Activated CD4-positive, alpha-beta T cell treated with anti-CD3 and anti-CD28 coated beads for 1 hour (primary cell): Measurements from ENCODE around the gene TPD52L3.

Experiments used
- DNase-seq: peaks from one replicate; pipeline ENCODE4 v3.0.0-alpha.2; 2020

TPD52L3 gene

DNA sequence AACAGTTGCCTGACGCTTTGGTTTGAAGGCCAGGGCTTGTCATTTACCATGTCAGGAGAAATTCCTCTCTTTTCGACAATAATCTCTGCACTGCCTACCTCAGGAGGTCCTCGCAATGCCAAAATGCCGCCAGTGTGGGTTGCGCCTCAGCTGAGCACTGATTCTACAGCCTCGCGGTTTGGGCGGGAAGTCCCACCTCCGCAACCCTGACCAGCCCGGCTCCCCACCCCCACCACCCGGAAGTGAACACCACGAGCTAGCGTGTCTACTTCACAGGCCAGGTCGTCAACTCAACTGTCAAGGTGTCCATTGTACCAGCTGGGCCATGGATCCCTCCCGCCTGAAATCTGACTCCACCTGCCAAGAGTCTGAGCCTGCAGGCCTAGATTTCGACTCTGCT is at the start of gene TPD52L3:
TPD52L3 (plus strand) TSS at position 273 of the 400 bp plus-strand sequence. CDS start 221 bp downstream, outside the sequence.
- DNase-seq, result no peak

DNA sequence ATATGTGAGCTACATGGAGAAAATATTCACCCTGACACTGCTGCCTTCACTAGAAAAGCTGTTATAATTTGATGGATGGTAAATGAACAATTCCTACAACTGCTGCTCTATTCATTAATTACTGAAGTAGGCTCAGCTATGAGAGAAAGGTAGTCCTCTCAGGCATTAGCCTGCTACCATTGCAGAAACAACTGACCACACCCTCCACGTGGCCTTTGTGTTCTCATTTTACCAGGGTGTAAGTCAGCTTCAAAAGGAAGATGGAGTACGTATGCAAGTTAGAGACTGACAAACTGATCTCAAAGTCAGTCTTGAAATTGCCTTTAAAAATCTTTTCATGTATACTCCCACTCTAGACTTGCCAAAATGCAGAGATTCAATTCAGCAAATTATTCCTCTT is 26.3 kb upstream of the TPD52L3 start:
- no peak for DNase-seq

DNA sequence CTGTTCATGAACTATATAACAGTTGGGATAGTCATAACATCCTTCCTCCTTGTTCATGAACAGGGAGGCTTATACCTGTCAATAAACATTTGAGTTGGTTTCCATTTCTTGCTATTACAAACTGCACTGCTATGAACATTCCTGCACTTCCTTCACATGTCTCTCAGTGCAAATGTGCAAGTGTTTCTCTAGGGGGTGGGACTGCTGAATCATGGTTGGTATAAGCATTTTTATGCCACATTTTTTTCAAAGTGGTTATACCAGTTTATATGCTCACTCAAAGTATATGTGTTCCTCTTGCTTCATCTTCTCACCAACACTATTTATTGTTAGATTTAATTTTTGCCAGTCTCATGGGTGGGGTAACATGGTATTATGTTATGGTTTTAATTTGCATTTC is 25.8 kb upstream of the TPD52L3 start:
- no peak for DNase-seq

DNA sequence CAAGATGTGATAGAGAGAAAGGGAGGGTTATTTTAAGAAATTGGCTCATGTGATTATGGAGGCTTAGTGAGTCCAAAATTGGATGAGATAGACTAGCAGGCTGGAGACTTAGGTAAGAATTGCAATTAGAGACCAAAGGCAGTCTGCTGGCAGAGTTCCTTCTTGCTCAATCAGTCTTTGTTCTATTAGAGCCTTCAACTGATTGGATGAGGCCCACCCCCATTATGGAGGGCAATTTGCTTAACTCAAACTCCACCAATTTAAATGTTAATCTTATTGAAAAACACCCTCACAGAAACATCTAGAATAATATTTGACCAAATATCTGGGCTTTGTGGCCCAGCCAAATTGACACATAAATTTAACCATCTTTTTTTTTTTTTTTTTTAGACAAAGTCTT is 23.9 kb upstream of the TPD52L3 start:
- DNase-seq, result no peak

DNA sequence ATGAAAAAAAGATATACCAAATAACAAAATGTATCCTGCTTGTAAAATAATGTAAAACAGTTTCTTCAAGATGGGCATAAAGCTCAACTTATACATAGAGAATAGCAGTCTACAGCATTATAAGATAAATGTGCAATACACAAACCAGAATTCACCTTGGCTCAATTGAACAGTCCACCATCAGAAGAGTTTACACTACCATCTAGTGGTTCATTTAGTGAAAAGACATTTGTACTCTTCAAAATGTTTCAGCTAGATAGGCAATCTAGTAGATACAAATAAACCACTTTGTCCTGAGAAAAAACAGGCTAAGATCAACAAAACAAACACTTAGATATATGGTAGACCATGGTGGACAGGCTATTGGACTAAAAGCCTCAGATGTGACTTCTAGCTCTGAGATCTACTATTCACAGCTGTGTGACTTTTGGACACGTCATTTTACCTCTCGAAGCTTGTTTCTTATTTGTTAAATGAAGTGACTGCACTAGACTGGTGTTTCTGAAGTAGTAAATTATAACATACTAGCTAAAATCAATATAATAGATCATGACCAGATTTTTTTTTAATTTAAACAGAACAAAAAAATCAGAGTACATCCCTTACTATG is 22.1 kb upstream of the TPD52L3 start:
- DNase-seq, result no peak

DNA sequence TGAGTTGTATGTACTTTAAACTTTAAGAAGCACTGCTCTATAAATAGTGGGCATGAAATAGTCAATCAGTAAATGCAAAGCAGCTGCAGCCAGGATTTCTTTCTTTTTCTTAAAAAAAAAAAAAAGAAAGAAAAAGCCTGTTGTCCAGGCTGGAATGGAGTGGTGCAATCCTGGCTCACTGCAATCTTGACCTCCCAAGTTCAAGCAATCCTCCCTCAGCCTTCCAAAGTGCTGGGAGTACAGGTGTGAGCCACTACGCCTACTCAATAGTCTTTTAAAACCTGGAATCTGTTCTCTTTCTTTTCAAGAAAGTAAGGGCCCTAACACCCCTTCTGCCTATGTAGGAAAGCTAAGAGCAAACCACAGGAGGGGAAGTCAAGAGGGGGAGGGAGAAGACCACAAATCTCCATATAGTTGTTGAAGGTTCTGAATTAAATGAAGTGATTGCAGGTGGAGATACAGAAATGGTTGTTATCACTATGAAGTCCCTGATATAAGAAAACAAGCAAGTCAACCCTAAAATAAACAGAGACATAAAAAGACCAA is 20.6 kb upstream of the TPD52L3 start:
- DNase-seq, result no peak

DNA sequence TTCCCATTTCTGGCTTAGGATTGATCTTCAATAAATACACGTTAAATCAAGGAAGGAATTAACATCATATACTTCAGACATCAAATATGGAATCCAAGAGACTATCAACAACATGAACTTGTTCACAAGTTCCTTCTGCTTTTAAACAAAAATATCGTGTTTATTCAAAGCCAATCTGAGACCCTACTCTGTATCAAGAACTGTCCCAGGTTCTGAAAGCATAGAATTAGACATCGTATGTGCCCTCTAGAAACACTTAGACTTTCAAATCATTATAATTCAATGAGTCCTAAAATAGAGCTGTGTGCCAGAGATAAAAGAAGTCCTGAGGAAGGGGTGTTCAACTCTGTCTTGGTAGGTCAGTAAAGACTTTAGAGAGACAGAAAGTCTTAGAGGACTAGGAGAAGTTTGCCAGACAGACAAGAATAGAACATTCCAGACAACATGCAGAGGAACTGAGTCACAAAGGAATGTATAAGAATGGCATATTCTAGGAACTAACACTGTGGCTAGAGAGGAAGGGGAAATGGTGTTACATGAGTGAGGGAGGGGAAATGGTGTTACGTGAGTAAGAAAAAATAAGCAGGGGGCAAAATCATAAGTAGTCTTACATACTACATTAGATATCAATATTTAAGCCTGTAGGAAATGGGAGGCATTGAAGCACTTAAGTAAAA is 2.9 kb downstream of the TPD52L3 start:
- no peak for DNase-seq

DNA sequence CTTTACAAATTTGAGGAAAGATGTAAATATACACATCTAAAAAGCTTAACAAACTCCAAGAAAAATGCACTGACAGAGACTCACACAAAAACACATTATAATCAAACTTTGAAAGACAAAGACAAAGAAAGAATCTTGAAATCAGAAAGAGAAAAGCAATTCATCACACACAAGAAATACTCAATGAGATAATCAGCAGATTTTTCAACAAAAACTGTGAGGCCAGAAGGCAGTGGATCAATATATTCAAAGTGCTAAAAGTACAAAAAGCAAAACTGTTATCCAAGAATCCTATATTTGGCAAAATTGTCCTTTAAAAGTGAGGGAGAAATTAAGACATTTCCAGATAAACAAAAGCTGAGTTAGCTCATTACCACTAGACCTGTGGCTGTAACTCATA is 6.1 kb downstream of the TPD52L3 start:
- no peak for DNase-seq

DNA sequence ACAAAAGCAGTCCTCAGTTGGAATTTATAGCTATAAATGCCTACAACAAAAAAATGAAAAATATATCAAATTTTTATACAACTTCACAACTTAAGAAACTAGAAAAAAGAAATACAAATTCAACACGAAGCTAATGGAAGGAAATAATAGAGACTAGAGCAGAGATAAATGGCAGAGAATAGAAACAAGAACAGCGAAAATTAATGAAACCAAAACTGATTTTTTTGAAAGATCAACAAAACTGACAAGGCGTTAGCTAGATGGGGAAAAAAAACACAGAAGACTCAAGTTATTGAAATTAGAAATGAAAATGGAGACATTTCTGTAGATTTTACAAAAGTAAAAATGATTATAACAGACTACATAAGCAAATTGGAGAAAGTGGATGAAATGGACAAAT is 20.6 kb downstream of the TPD52L3 start:
- no peak for DNase-seq

DNA sequence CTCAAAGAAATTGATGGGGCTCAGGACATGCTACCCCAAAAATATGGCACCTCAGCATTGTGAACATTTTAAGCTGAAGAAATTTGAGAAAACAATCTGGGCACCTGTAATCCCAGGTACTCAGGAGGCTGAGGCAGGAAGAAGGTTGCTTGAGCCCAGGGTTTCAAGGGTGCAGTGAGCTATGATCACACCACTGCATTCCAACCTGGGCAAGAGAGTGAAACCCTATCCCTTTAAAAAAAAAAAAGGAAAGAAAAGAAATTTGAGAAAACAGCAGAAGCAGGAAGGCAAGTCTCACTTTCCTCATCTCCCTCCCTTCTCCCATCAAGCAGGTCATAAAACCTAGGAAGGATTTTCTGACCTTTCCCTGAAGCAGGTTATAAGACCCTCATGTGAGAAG is 23.6 kb downstream of the TPD52L3 start:
- no peak for DNase-seq

DNA sequence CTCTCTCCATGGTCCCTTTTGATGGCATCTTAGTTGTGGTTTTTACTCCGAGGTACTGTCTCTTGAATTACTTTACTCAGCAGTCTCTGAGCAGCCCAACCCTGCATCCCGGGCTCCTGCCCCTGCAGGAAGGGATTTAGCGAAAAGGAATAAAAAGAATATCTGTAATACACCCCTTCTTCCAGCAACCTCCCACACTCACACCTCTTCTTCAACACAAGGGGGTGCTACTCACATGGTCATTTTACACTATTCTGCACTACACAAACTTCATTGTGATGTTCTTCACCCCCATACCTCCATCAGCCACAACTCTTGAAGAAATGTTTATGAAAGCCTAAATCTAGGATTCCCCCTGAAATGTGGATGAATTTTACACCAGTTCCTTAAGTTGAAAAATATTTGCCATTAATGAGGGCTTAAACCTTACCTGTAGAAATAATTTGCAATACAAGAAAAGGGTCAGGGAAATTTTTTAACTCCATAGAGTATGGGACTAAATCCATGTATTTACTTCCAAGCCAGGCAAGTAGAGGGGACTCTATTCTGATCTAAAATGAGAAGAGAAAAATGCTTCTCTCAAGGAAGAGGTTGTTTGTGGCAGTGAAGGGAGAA is 26.0 kb downstream of the TPD52L3 start:
- no peak for DNase-seq

DNA sequence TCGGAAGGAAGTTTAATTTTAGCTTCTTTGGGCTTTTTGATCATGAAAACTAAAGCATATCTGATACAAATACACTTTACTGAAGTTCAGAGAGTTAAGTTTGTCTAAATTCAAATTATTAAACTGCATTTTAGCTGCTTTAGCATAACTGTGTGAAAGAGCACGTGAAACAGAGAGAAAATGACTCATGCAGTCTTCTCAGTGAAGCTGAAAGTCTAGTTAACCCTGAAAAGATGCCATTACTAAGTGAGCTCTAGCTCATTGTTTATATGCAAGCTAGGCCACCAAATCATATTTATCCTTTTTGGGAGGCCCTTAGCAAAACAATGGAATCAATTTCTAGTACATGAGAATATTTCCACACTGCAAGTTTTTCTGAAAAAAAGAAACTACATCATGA is 27.6 kb downstream of the TPD52L3 start:
- no peak for DNase-seq

DNA sequence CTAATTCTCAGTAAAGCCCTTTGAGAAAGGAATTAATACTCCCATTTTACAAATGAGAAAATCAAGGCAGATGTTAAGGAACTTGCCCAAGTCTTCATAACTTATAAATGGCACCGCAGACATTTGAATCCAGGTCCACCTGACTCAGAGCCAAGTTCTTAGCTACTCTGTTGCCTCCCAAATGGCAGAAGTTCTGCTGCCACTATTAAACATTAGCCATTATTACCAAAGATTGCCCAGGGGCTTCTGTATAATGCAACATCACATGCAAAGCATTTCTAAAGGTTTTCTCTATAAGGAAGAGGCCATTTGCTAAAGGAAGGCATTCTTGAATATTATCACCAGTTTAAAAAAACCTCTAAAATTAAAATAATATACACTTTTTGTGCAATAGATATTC is 28.3 kb downstream of the TPD52L3 start:
- no peak for DNase-seq

DNA sequence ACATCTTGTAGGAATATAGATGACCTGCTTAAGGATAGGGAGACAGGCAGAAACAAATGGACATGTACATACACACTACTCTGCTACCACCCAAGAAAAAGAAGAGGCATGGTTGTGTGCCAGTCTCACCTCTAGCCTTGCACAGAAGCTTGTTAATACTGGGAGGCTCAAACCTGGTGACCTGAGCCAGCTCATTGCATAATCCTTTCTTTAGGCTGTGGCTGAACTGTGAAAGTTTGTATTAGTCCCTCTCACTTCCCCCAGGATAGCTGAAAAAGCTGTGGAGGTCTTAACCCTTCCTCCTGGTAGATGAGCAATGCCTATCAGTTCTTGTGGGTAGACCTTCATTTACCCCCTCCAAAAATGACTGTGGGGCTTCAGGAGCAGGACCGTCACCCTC is 28.7 kb downstream of the TPD52L3 start:
- no peak for DNase-seq

DNA sequence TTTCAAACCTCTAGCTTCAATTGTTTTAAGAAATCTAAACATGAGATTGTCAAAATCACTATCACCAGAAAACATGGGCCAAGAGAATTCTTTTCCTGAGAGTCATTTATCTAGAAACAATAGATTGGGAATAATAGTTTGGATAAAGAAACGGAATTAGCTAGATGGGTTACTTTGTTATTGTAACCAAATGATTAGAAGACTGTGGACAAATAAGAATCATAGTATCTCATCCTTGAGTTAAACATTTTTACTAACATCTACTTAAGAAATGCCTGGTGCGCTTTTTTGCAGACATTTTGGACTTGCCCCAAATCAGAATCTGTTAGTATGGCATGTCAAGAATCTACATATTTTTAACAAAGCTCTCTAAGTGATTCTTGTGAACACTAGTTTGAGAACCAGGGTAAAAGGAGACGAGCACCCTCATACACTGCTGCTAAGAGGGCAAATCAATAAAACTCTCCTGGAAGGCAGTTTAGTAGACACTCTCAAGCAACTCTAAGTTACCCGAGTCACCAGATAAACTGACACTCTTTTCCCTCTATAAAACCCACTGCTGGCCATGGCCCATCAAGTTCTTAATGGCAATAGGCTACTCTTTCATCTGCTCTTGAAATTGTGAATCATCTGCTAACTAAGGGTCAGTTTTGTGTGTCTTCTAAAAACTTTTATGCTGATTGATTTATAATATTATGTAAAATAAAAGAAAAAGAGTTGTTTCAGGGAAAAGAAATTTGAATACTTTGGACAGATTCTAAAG is 39.1 kb downstream of the TPD52L3 start:
- DNase-seq, result no peak

DNA sequence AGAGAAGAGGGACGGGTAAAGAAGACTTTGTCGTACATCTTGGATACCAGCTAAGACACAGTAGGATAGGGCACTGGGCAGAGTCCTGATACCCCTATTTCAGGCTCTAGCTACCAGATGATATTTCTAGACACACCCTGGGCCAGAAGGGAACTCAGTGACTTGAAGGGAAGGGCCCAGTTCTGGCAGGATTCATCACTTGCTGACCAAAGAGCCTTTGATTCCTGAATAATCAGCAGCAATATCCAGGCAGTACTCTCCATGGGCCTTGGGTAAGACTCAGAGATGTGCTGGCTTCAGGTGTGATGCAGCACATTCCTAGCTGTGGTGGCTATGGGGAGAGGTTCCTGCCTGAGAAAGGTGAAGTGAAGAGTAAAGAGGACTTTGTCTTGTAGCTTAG is 40.7 kb downstream of the TPD52L3 start:
- DNase-seq, result no peak
